Colonic mucosa (tissue), 4 donors: ENCODE results near the gene RIT1. TPM values are rescaled to one million over a fixed set of nuclear protein-coding genes. Genes with fewer than 3 reads are reported as not detected.

Experiments used
- DNase-seq: peaks from one replicate; pipeline ENCODE4 v3.0.0-alpha.2; 2020
- H3K27ac ChIP-seq: fragments of 200-600 bp; one replicate; pipeline ENCODE4 v1.8.0; 2021
- H3K27me3 ChIP-seq: fragments of 200-600 bp; one replicate; pipeline ENCODE4 v1.8.0; 2021
- H3K36me3 ChIP-seq: fragments of 200-600 bp; one replicate; pipeline ENCODE4 v1.8.0; 2021
- H3K4me1 ChIP-seq: fragments of 200-600 bp; one replicate; pipeline ENCODE4 v1.8.0; 2021; ENCODE audit warnings: mild to moderate bottlenecking
- H3K4me3 ChIP-seq: fragments of 200-600 bp; one replicate; pipeline ENCODE4 v1.8.0; 2021
- H3K9ac ChIP-seq, 2 donors: one replicate each; pipeline ENCODE4 v1.7.0; 2013; ENCODE audit warnings: control low read depth in 2 of 2, low read depth in 2 of 2, low read length in 2 of 2
- H3K9me3 ChIP-seq: fragments of 200-600 bp; one replicate; pipeline ENCODE4 v1.8.0; 2021
- CTCF ChIP-seq: fragments of 200-600 bp; IDR thresholded peaks from one replicate; pipeline ENCODE4 v1.8.0; 2022; ENCODE audit warnings: antibody characterized with exemption, mild to moderate bottlenecking
- intact Hi-C: fragments of 100-400 bp; cut with DNase I; formaldehyde crosslinking; loops from one replicate; pipeline ENCODE4 v1.14.1; 2022
- total RNA-seq, 2 donors: library from RNA; stranded (reverse); fragmentation: NEBNext Ultra II Directional in 1 of 2; extraction: Animal tissue kit (Norgen Biotek cat#: 25700) in 1 of 2; gene quantifications; one replicate each; pipeline ENCODE4 v1.2.1, GENCODE V29; 2021
- donor health status: healthy.
- donor health status: DM: no; HTN: no; CAD: no.
- donor health status: DM: no; HTN: no; CAD: no.

The RIT1 gene
- total RNA-seq, 2 donors from 2014 or later = 14.6 to 51.7 TPM

- intact Hi-C loops = no loop called here
- H3K27me3 ChIP-seq = no peaks in the 10 kb centered on the region
- H3K9me3 ChIP-seq = no peaks in the 10 kb centered on the region
- no peaks in the 10 kb centered on the region for H3K36me3 ChIP-seq
- no peak for DNase-seq
- H3K4me3 ChIP-seq = peak overlapping the region; percentile 13
- H3K4me1 ChIP-seq = no peaks in the 10 kb centered on the region
- H3K9ac ChIP-seq = peak overlapping the region; percentile 30 to 66
- peak overlapping the region; percentile 67 for H3K27ac ChIP-seq
- TF ChIP-seq CTCF = no peak
Measured at GRCh38 chr1:155858800-155859233, 52.3 kb downstream of the RIT1 start.

GRCh38 chr1:155856975-155857930 is 53.9 kb downstream of the RIT1 start, which contains the start of gene GON4L:
TSS of gene GON4L (minus strand) at chr1:155857214. CDS start at chr1:155853780, 3,434 bp downstream.
- peak within 1 kb of the TSS; percentile 88 to 96 for H3K9ac ChIP-seq
- H3K4me1 ChIP-seq = no peaks in the 10 kb centered on the region
- intact Hi-C loops = no loop called here

GRCh38 chr1:155856257-155856974 is 54.7 kb downstream of the RIT1 start:
- H3K27ac ChIP-seq = peak overlapping the region; percentile 74
- H3K36me3 ChIP-seq = no peaks in the 10 kb centered on the region
- no peak for TF ChIP-seq CTCF
- no peaks in the 10 kb centered on the region for H3K4me1 ChIP-seq
- intact Hi-C loops = no loop called here
- H3K9ac ChIP-seq = peak overlapping the region; percentile 88 to 96
- no peaks in the 10 kb centered on the region for H3K27me3 ChIP-seq
- DNase-seq = no peak
- peak overlapping the region; percentile 74 for H3K4me3 ChIP-seq
- no peaks in the 10 kb centered on the region for H3K9me3 ChIP-seq

More at GRCh38 chr1:155856975-155857930, 53.9 kb downstream of the RIT1 start, which contains the start of gene GON4L:
- H3K36me3 ChIP-seq = no peaks in the 10 kb centered on the region
- H3K4me3 ChIP-seq = peak within 1 kb of the TSS; percentile 74
- no peaks in the 10 kb centered on the region for H3K27me3 ChIP-seq
- no peak for TF ChIP-seq CTCF
- peak; percentile 92 for DNase-seq
- H3K27ac ChIP-seq = peak within 1 kb of the TSS; percentile 74
- H3K9me3 ChIP-seq = no peaks in the 10 kb centered on the region

GRCh38 chr1:155850345-155850744 is 60.8 kb downstream of the RIT1 start:
- no peak overlapping the region for H3K9ac ChIP-seq
- intact Hi-C loops = no loop called here
- H3K27ac ChIP-seq = no peak overlapping the region
- no peaks in the 10 kb centered on the region for H3K36me3 ChIP-seq
- no peaks in the 10 kb centered on the region for H3K27me3 ChIP-seq
- DNase-seq = no peak
- no peak overlapping the region for H3K4me3 ChIP-seq
- TF ChIP-seq CTCF = no peak
- H3K9me3 ChIP-seq = no peaks in the 10 kb centered on the region
- H3K4me1 ChIP-seq = no peaks in the 10 kb centered on the region

GRCh38 chr1:155847823-155848529 is 63.2 kb downstream of the RIT1 start:
- intact Hi-C loops = no loop called here
- Histone ChIP-seq H3K36me3 (no peaks in the 10 kb centered on the region), H3K9me3 (no peaks in the 10 kb centered on the region), H3K4me1 (no peaks in the 10 kb centered on the region), H3K9ac (no peak overlapping the region), H3K27ac (no peak overlapping the region), H3K27me3 (no peaks in the 10 kb centered on the region), H3K4me3 (no peak overlapping the region)
- DNase-seq = no peak
- no peak for TF ChIP-seq CTCF
